Measurements from ENCODE around the gene TMED3. TPM values are rescaled to one million over a fixed set of nuclear protein-coding genes. Genes with fewer than 3 reads are reported as not detected.

Gene TMED3
- total and polyA plus RNA-seq, 2 donors (not counting 1 experiment from before 2014, with no cell fraction given): 20.7 to 32.5 TPM

- Histone ChIP-seq H3K27me3 (replicated peaks in 1 of 4; ENCODE audit: control extremely low read depth in 1 of 4, control insufficient read depth in 3 of 4, insufficient read depth in 4 of 4, low read length in 3 of 4) (no peaks in the 10 kb centered on the region), H4K20me1 (ENCODE audit: control insufficient read depth, insufficient read depth, low read length, poor library complexity, severe bottlenecking) (no peaks in the 10 kb centered on the region), H3K79me2 (ENCODE audit: control insufficient read depth, insufficient read depth, low read length) (no peaks in the 10 kb centered on the region), H3K36me3 (replicated peaks in 1 of 2; ENCODE audit: control extremely low read depth in 1 of 2, control insufficient read depth in 1 of 2, extremely low read depth in 1 of 2, insufficient read depth in 2 of 2, low read length in 1 of 2) (no peaks in the 10 kb centered on the region), H2AFZ (ENCODE audit: insufficient read depth, low read depth, low read length, poor library complexity, severe bottlenecking) (no peak overlapping the region), H3K27ac (ENCODE audit: low read length in 2 of 2) (no peak overlapping the region), H3K9me3 (ENCODE audit: control extremely low read depth in 1 of 3, control insufficient read depth in 2 of 3, insufficient read depth in 1 of 3, low read length in 2 of 3) (no peaks in the 10 kb centered on the region), H3K4me2 (replicated peaks; ENCODE audit: low read depth, low read length, poor library complexity, severe bottlenecking) (no peak overlapping the region), H3K4me3 (ENCODE audit: control extremely low read depth in 1 of 5, extremely low read depth in 1 of 5, insufficient read depth in 1 of 5, low read depth in 2 of 5, low read length in 4 of 5) (no peak overlapping the region), H3K9ac (ENCODE audit: low read length) (no peak overlapping the region), H3K4me1 (ENCODE audit: control insufficient read depth in 2 of 2, insufficient read depth in 2 of 2, low read length in 2 of 2) (no peaks in the 10 kb centered on the region)
- Mint-ChIP-seq H3K4me3 (no peak overlapping the region), H3K27me3 (no peaks in the 10 kb centered on the region), H3K9me3 (ENCODE audit: insufficient read depth) (no peaks in the 10 kb centered on the region), H3K27ac (no peak overlapping the region), H3K4me1 (no peaks in the 10 kb centered on the region)
- WGBS (ENCODE audit: insufficient coverage): 100% methylated on average over 1 of the region's 1 CpG
- intact Hi-C loops (cut with micrococcal nuclease): no loop called here
- TF ChIP-seq EZH2 (IDR thresholded peaks at IDR 0.05; ENCODE audit: borderline replicate concordance, insufficient read depth, low read depth, low read length, poor library complexity, severe bottlenecking) (no peak), CTCF (IDR thresholded peaks at IDR 0.05) (no peak)
- no peak for DNase-seq
- ChIA-PET POLR2A (no interaction called here), CTCF (no interaction called here)
- no peak for ATAC-seq (ENCODE audit: low read depth)
These were observed 41.3 kb downstream of the TMED3 start for GRCh38 chr15:79352206-79352605.

- Histone ChIP-seq H3K4me2 (replicated peaks; ENCODE audit: low read depth, low read length, poor library complexity, severe bottlenecking) (no peak overlapping the region), H3K9ac (ENCODE audit: low read length) (no peak overlapping the region), H2AFZ (ENCODE audit: insufficient read depth, low read depth, low read length, poor library complexity, severe bottlenecking) (no peak overlapping the region), H3K9me3 (ENCODE audit: control extremely low read depth in 1 of 3, control insufficient read depth in 2 of 3, insufficient read depth in 1 of 3, low read length in 2 of 3) (no peaks in the 10 kb centered on the region), H3K4me1 (ENCODE audit: control insufficient read depth in 2 of 2, insufficient read depth in 2 of 2, low read length in 2 of 2) (no peaks in the 10 kb centered on the region), H3K4me3 (ENCODE audit: control extremely low read depth in 1 of 5, extremely low read depth in 1 of 5, insufficient read depth in 1 of 5, low read depth in 2 of 5, low read length in 4 of 5) (no peak overlapping the region), H3K27ac (ENCODE audit: low read length in 2 of 2) (no peak overlapping the region), H3K79me2 (ENCODE audit: control insufficient read depth, insufficient read depth, low read length) (no peaks in the 10 kb centered on the region), H3K36me3 (replicated peaks in 1 of 2; ENCODE audit: control extremely low read depth in 1 of 2, control insufficient read depth in 1 of 2, extremely low read depth in 1 of 2, insufficient read depth in 2 of 2, low read length in 1 of 2) (no peaks in the 10 kb centered on the region), H3K27me3 (replicated peaks in 1 of 4; ENCODE audit: control extremely low read depth in 1 of 4, control insufficient read depth in 3 of 4, insufficient read depth in 4 of 4, low read length in 3 of 4) (no peaks in the 10 kb centered on the region), H4K20me1 (ENCODE audit: control insufficient read depth, insufficient read depth, low read length, poor library complexity, severe bottlenecking) (no peaks in the 10 kb centered on the region)
- 100% methylated on average over 2 of the region's 3 CpGs for WGBS (ENCODE audit: insufficient coverage)
- TF ChIP-seq CTCF (IDR thresholded peaks at IDR 0.05): no peak
- TF ChIP-seq EZH2 (IDR thresholded peaks at IDR 0.05; ENCODE audit: borderline replicate concordance, insufficient read depth, low read depth, low read length, poor library complexity, severe bottlenecking): no peak
- ATAC-seq (ENCODE audit: low read depth): no peak
- intact Hi-C loops (cut with micrococcal nuclease): no loop called here
- H3K4me1 Mint-ChIP-seq: no peaks in the 10 kb centered on the region
- CTCF ChIA-PET: no interaction called here
- no peaks in the 10 kb centered on the region for H3K9me3 Mint-ChIP-seq (ENCODE audit: insufficient read depth)
- no peak for DNase-seq
- POLR2A ChIA-PET: no interaction called here
- H3K27me3 Mint-ChIP-seq: no peaks in the 10 kb centered on the region
- H3K27ac Mint-ChIP-seq: no peak overlapping the region
- no peak overlapping the region for H3K4me3 Mint-ChIP-seq
These were observed 46.7 kb downstream of the TMED3 start for GRCh38 chr15:79357566-79357965.

All from B cell (primary cell).